ENCODE measurements around the gene FMN1.

The FMN1 gene

GRCh38 chr15:32998979-32999672 lies 195.4 kb downstream of the FMN1 start:
- H3K4me3 ChIP-seq (ENCODE audit: low read depth, low read length): no peak overlapping the region
- DNase-seq (ENCODE audit: low read depth): peak; percentile 19

GRCh38 chr15:32998182-32998581 lies 196.3 kb downstream of the FMN1 start:
- H3K4me3 ChIP-seq (ENCODE audit: low read depth, low read length): no peak overlapping the region
- no peak for DNase-seq (ENCODE audit: low read depth)

GRCh38 chr15:32994810-32995424 lies 199.6 kb downstream of the FMN1 start:
- no peak for DNase-seq (ENCODE audit: low read depth)
- no peak overlapping the region for H3K4me3 ChIP-seq (ENCODE audit: low read depth, low read length)

- H3K4me3 ChIP-seq (ENCODE audit: low read depth, low read length): no peak overlapping the region
- DNase-seq (ENCODE audit: low read depth): no peak
Observed at GRCh38 chr15:32993285-32993684, 201.2 kb downstream of the FMN1 start.

- H3K4me3 ChIP-seq (ENCODE audit: low read depth, low read length): no peak overlapping the region
- DNase-seq (ENCODE audit: low read depth): no peak
Observed at GRCh38 chr15:32991619-32992111, 202.8 kb downstream of the FMN1 start.

- DNase-seq (ENCODE audit: low read depth): no peak
- H3K4me3 ChIP-seq (ENCODE audit: low read depth, low read length): no peak overlapping the region
Observed at GRCh38 chr15:32990071-32990470, 204.4 kb downstream of the FMN1 start.

GRCh38 chr15:32987067-32987466 lies 207.4 kb downstream of the FMN1 start:
- no peak for DNase-seq (ENCODE audit: low read depth)
- H3K4me3 ChIP-seq (ENCODE audit: low read depth, low read length): no peak overlapping the region

GRCh38 chr15:32986147-32986546 lies 208.4 kb downstream of the FMN1 start:
- no peak for DNase-seq (ENCODE audit: low read depth)
- H3K4me3 ChIP-seq (ENCODE audit: low read depth, low read length): no peak overlapping the region

- no peak for DNase-seq (ENCODE audit: low read depth)
- no peak overlapping the region for H3K4me3 ChIP-seq (ENCODE audit: low read depth, low read length)
Observed at GRCh38 chr15:32983679-32984078, 210.8 kb downstream of the FMN1 start.

GRCh38 chr15:32982001-32982400 lies 212.5 kb downstream of the FMN1 start:
- DNase-seq (ENCODE audit: low read depth): no peak
- H3K4me3 ChIP-seq (ENCODE audit: low read depth, low read length): no peak overlapping the region

- H3K4me3 ChIP-seq (ENCODE audit: low read depth, low read length): no peak overlapping the region
- DNase-seq (ENCODE audit: low read depth): no peak
Observed at GRCh38 chr15:32981536-32981935, 213.0 kb downstream of the FMN1 start.

GRCh38 chr15:32979710-32980109 lies 214.8 kb downstream of the FMN1 start:
- DNase-seq (ENCODE audit: low read depth): peak; percentile 68
- H3K4me3 ChIP-seq (ENCODE audit: low read depth, low read length): peak overlapping the region; percentile 12

- no peak overlapping the region for H3K4me3 ChIP-seq (ENCODE audit: low read depth, low read length)
- no peak for DNase-seq (ENCODE audit: low read depth)
Observed at GRCh38 chr15:32977506-32977905, 217.0 kb downstream of the FMN1 start.

- no peak overlapping the region for H3K4me3 ChIP-seq (ENCODE audit: low read depth, low read length)
- DNase-seq (ENCODE audit: low read depth): peak; percentile 39
Observed at GRCh38 chr15:32974691-32975090, 219.8 kb downstream of the FMN1 start.

- no peak for DNase-seq (ENCODE audit: low read depth)
Observed at GRCh38 chr15:32972686-32973085, 221.8 kb downstream of the FMN1 start.

GRCh38 chr15:32970847-32971246 lies 223.7 kb downstream of the FMN1 start:
- no peak overlapping the region for H3K4me3 ChIP-seq (ENCODE audit: low read depth, low read length)
- no peak for DNase-seq (ENCODE audit: low read depth)

More at GRCh38 chr15:32972686-32973085, 221.8 kb downstream of the FMN1 start:
- no peak overlapping the region for H3K4me3 ChIP-seq (ENCODE audit: low read depth, low read length)

- no peak for DNase-seq (ENCODE audit: low read depth)
- H3K4me3 ChIP-seq (ENCODE audit: low read depth, low read length): no peak overlapping the region
Observed at GRCh38 chr15:32967521-32967920, 227.0 kb downstream of the FMN1 start.

GRCh38 chr15:32966512-32966911 lies 228.0 kb downstream of the FMN1 start:
- H3K4me3 ChIP-seq (ENCODE audit: low read depth, low read length): no peak overlapping the region
- DNase-seq (ENCODE audit: low read depth): no peak

- DNase-seq (ENCODE audit: low read depth): no peak
- H3K4me3 ChIP-seq (ENCODE audit: low read depth, low read length): no peak overlapping the region
Observed at GRCh38 chr15:32965897-32966296, 228.6 kb downstream of the FMN1 start.

GRCh38 chr15:32959077-32959476 lies 235.4 kb downstream of the FMN1 start:
- no peak for DNase-seq (ENCODE audit: low read depth)
- H3K4me3 ChIP-seq (ENCODE audit: low read depth, low read length): no peak overlapping the region

GRCh38 chr15:32957219-32957618 lies 237.3 kb downstream of the FMN1 start:
- DNase-seq (ENCODE audit: low read depth): no peak
- H3K4me3 ChIP-seq (ENCODE audit: low read depth, low read length): no peak overlapping the region
